PC-9 (cell line): Measurements from ENCODE around the gene TANGO2.

Experiments
- EZH2 ChIP-seq: fragments of 200-600 bp; sonication (generic); IDR thresholded peaks from 2 replicates; pipeline ENCODE4 v1.8.0; 2017; ENCODE audit warnings: antibody characterized with exemption, low read depth
- TF ChIP-seq, protein P1 (sequence below): fragments of 200-600 bp; sonication (generic); conservative IDR thresholded peaks from 2 replicates; pipeline ENCODE4 v1.6.1; 2017; ENCODE audit warnings: mixed run types, antibody characterized with exemption, mild to moderate bottlenecking, moderate library complexity

GRCh38 chr22:20016734-20017621, 3.9 kb upstream of the TANGO2 start, which contains the start of gene ARVCF:
- no peak for TF ChIP-seq EZH2
- TF ChIP-seq, protein P1, sequence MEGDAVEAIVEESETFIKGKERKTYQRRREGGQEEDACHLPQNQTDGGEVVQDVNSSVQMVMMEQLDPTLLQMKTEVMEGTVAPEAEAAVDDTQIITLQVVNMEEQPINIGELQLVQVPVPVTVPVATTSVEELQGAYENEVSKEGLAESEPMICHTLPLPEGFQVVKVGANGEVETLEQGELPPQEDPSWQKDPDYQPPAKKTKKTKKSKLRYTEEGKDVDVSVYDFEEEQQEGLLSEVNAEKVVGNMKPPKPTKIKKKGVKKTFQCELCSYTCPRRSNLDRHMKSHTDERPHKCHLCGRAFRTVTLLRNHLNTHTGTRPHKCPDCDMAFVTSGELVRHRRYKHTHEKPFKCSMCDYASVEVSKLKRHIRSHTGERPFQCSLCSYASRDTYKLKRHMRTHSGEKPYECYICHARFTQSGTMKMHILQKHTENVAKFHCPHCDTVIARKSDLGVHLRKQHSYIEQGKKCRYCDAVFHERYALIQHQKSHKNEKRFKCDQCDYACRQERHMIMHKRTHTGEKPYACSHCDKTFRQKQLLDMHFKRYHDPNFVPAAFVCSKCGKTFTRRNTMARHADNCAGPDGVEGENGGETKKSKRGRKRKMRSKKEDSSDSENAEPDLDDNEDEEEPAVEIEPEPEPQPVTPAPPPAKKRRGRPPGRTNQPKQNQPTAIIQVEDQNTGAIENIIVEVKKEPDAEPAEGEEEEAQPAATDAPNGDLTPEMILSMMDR, result no peak
